Ovary (tissue), 3 donors: Measurements from ENCODE around the gene SMARCA4.

Experiments
- EP300 ChIP-seq: sonication (generic); formaldehyde crosslinking; IDR thresholded peaks from one replicate; pipeline ENCODE4 v1.6.1; 2017; ENCODE audit warnings: antibody characterized with exemption
- TF ChIP-seq, protein P1 (sequence below), 3 donors: fragments of 450-650 bp in 2 of 3; fragments of 200-600 bp in 1 of 3; IDR thresholded peaks; one replicate each; pipeline versions ENCODE4 v1.5.1 to v1.8.0; 2016 to 2022; ENCODE audit warnings: antibody characterized with exemption in 3 of 3, mild to moderate bottlenecking in 1 of 3
- donor health status: DM: no; HTN: no; CAD: no.

DNA sequence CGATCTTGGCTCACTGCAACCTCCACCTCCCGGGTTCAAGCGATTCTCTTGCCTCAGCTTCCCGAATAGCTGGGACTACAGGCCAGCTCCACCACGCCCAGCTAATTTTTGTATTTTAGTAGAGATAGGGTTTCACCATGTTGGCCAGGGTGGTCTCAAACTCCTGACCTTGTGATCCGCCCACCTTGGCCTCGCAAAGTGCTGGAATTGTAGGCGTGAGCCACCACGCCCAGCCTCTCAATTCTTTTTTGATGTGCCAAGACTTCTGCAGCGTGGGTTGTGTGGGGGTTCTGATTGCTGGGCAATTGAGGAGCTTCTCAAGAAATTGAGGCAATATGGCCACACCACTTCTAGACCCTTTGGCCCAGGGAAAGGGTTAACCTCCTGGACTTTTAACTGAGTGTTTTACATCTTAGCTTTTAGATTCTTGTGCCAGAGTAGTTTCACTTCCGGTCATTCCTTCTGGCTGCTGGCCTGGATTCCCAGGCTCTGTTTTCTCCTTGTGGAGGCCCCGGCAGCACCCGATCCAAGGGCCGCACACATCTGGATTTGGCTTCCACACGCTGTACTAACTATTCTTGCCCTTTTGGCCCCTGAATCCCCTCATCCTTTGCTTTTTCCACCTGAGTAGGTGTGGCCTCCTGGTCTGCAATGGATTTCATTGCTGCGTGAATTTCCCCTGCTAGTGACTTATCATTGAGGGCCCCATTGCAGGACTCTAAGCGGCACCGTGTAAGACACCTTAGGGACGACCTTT lies 14.7 kb downstream of the SMARCA4 start:
- TF ChIP-seq, protein P1, sequence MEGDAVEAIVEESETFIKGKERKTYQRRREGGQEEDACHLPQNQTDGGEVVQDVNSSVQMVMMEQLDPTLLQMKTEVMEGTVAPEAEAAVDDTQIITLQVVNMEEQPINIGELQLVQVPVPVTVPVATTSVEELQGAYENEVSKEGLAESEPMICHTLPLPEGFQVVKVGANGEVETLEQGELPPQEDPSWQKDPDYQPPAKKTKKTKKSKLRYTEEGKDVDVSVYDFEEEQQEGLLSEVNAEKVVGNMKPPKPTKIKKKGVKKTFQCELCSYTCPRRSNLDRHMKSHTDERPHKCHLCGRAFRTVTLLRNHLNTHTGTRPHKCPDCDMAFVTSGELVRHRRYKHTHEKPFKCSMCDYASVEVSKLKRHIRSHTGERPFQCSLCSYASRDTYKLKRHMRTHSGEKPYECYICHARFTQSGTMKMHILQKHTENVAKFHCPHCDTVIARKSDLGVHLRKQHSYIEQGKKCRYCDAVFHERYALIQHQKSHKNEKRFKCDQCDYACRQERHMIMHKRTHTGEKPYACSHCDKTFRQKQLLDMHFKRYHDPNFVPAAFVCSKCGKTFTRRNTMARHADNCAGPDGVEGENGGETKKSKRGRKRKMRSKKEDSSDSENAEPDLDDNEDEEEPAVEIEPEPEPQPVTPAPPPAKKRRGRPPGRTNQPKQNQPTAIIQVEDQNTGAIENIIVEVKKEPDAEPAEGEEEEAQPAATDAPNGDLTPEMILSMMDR (IDR thresholded peaks at IDR 0.05) = no peak
- TF ChIP-seq EP300 = no peak
